ENCODE results near the gene TPSG1.

Gene TPSG1

GRCh38 chr16:1210461-1210860 lies 14.6 kb downstream of the TPSG1 start:
- in situ Hi-C loops (cut with MboI; ENCODE audit: low pct_unique_long_range_greater_than_20kb, low sequenced_read_pairs, unreplicated experiment), result no loop called here
- TF ChIP-seq CTCF (IDR thresholded peaks at IDR 0.05; ENCODE audit: extremely low read depth, insufficient read depth, missing control alignments), result no peak
- no peak for DNase-seq (ENCODE audit: low spot score)

GRCh38 chr16:1209081-1209480 lies 16.0 kb downstream of the TPSG1 start:
- in situ Hi-C loops (cut with MboI; ENCODE audit: low pct_unique_long_range_greater_than_20kb, low sequenced_read_pairs, unreplicated experiment), result no loop called here
- TF ChIP-seq CTCF (IDR thresholded peaks at IDR 0.05; ENCODE audit: extremely low read depth, insufficient read depth, missing control alignments), result no peak
- no peak for DNase-seq (ENCODE audit: low spot score)

- no peak for DNase-seq (ENCODE audit: low spot score)
- in situ Hi-C loops (cut with MboI; ENCODE audit: low pct_unique_long_range_greater_than_20kb, low sequenced_read_pairs, unreplicated experiment), result no loop called here
- TF ChIP-seq CTCF (IDR thresholded peaks at IDR 0.05; ENCODE audit: extremely low read depth, insufficient read depth, missing control alignments), result no peak
These were observed 16.7 kb downstream of the TPSG1 start for GRCh38 chr16:1208239-1208830.

GRCh38 chr16:1206786-1207185 lies 18.3 kb downstream of the TPSG1 start:
- TF ChIP-seq CTCF (IDR thresholded peaks at IDR 0.05; ENCODE audit: extremely low read depth, insufficient read depth, missing control alignments), result no peak
- in situ Hi-C loops (cut with MboI; ENCODE audit: low pct_unique_long_range_greater_than_20kb, low sequenced_read_pairs, unreplicated experiment), result no loop called here

GRCh38 chr16:1206326-1206725 lies 18.7 kb downstream of the TPSG1 start:
- DNase-seq (ENCODE audit: low spot score), result no peak
- in situ Hi-C loops (cut with MboI; ENCODE audit: low pct_unique_long_range_greater_than_20kb, low sequenced_read_pairs, unreplicated experiment), result no loop called here
- no peak for TF ChIP-seq CTCF (IDR thresholded peaks at IDR 0.05; ENCODE audit: extremely low read depth, insufficient read depth, missing control alignments)

More at GRCh38 chr16:1206786-1207185, 18.3 kb downstream of the TPSG1 start:
- no peak for DNase-seq (ENCODE audit: low spot score)

- in situ Hi-C loops (cut with MboI; ENCODE audit: low pct_unique_long_range_greater_than_20kb, low sequenced_read_pairs, unreplicated experiment), result no loop called here
- no peak for TF ChIP-seq CTCF (IDR thresholded peaks at IDR 0.05; ENCODE audit: extremely low read depth, insufficient read depth, missing control alignments)
- no peak for DNase-seq (ENCODE audit: low spot score)
These were observed 20.1 kb downstream of the TPSG1 start for GRCh38 chr16:1204933-1205332.

All from GM13977 (cell line).